Dermis microvascular lymphatic vessel endothelial cell (primary cell): ENCODE results near the gene VAV3. TPM values are rescaled to one million over a fixed set of nuclear protein-coding genes. Genes with fewer than 3 reads are reported as not detected.
"Not testable (repeated sequence)": the region's sequence is repeated elsewhere in the genome, so short reads cannot be mapped to it uniquely, and the experiment has no call there.

ENCODE experiments used
- DNase-seq, 2 donors: peaks; one replicate each; pipeline versions ENCODE4 v3.0.0 to v3.0.0-alpha.2; 2010; ENCODE audit warnings: low read depth in 2 of 2
- total RNA-seq: library from RNA; depleted of rRNA; stranded (reverse); fragments of >200 nt; gene quantifications from 2 replicates; pipeline ENCODE4 v1.2.1, GENCODE V29; 2014

The VAV3 gene
- total RNA-seq, 1 donor from 2014 or later: 36.1 TPM

- no peak for DNase-seq
These were observed 70.4 kb downstream of the VAV3 start for GRCh38 chr1:107894605-107895004.

GRCh38 chr1:107893350-107893749 lies 71.6 kb downstream of the VAV3 start:
- not testable (repeated sequence) for DNase-seq

- no peak for DNase-seq
These were observed 75.5 kb downstream of the VAV3 start for GRCh38 chr1:107889524-107889923.

- DNase-seq: peak in 1 of 2 donors; percentile 39
These were observed 81.4 kb downstream of the VAV3 start for GRCh38 chr1:107883562-107883961.

GRCh38 chr1:107879927-107880326 lies 85.1 kb downstream of the VAV3 start:
- DNase-seq: no peak

- no peak for DNase-seq
These were observed 85.6 kb downstream of the VAV3 start for GRCh38 chr1:107879346-107879745.

- DNase-seq: no peak
These were observed 87.2 kb downstream of the VAV3 start for GRCh38 chr1:107877745-107878144.

GRCh38 chr1:107877092-107877491 lies 87.9 kb downstream of the VAV3 start:
- DNase-seq: no peak

- no peak for DNase-seq
These were observed 89.3 kb downstream of the VAV3 start for GRCh38 chr1:107875689-107876088.

GRCh38 chr1:107874221-107874620 lies 90.8 kb downstream of the VAV3 start:
- no peak for DNase-seq

- DNase-seq: no peak
These were observed 93.1 kb downstream of the VAV3 start for GRCh38 chr1:107871687-107872395.

- no peak for DNase-seq
These were observed 93.7 kb downstream of the VAV3 start for GRCh38 chr1:107871259-107871658.

- peak; percentile 78 to 87 for DNase-seq
These were observed 94.3 kb downstream of the VAV3 start for GRCh38 chr1:107870696-107871095.

- no peak for DNase-seq
These were observed 97.1 kb downstream of the VAV3 start for GRCh38 chr1:107867897-107868296.

- DNase-seq: no peak
These were observed 97.6 kb downstream of the VAV3 start for GRCh38 chr1:107867422-107867821.

GRCh38 chr1:107866870-107867269 lies 98.1 kb downstream of the VAV3 start:
- no peak for DNase-seq

GRCh38 chr1:107865627-107866026 lies 99.4 kb downstream of the VAV3 start:
- no peak for DNase-seq

GRCh38 chr1:107863342-107863741 lies 101.6 kb downstream of the VAV3 start:
- no peak for DNase-seq

- peak; percentile 96 to 99 for DNase-seq
These were observed 102.9 kb downstream of the VAV3 start for GRCh38 chr1:107862064-107862463.

GRCh38 chr1:107858323-107858722 lies 106.7 kb downstream of the VAV3 start:
- no peak for DNase-seq

- peak in 1 of 2 donors; percentile 28 for DNase-seq
These were observed 113.6 kb downstream of the VAV3 start for GRCh38 chr1:107851418-107851817.

- not testable (repeated sequence) for DNase-seq
These were observed 120.3 kb downstream of the VAV3 start for GRCh38 chr1:107844541-107845194.

GRCh38 chr1:107843989-107844388 lies 121.0 kb downstream of the VAV3 start:
- no peak for DNase-seq
